ENCODE measurements around the gene IL1RAPL1.

IL1RAPL1 gene

DNA sequence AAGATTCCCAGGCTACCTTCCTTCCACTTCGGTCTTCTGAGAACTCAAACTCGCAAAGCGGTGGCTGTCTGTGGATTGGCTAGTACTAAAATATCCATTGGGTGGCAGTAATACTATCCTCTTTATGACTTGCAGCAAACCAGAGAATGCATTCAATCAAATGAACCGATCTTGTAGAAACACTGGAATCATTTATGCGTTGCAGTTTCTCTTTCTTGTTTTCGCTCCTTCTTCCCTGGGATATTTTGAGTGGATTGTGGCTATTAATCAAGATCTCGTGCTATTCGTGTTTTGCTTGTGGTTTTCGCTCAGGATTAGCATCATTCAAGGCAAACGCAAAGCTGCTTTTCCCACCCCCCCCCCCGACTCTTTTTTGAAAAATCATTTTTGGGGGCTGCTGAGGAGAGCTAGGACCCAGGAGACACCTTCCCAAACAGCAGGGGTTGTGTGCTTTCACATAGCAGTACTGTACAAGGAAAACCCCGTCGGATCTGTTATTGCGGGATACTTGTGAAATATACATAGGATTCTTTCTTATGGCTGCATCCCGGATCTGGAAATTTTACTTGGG lies at the start of gene IL1RAPL1:
TSS of gene IL1RAPL1 (plus strand) at position 466 of the 571 bp plus-strand sequence.
- DNase-seq = no peak

GRCh38 chrX:28542791-28543190 lies 44.5 kb upstream of the IL1RAPL1 start:
- DNase-seq = no peak

- DNase-seq = no peak
These were observed 37.4 kb upstream of the IL1RAPL1 start for GRCh38 chrX:28549838-28550237.

DNA sequence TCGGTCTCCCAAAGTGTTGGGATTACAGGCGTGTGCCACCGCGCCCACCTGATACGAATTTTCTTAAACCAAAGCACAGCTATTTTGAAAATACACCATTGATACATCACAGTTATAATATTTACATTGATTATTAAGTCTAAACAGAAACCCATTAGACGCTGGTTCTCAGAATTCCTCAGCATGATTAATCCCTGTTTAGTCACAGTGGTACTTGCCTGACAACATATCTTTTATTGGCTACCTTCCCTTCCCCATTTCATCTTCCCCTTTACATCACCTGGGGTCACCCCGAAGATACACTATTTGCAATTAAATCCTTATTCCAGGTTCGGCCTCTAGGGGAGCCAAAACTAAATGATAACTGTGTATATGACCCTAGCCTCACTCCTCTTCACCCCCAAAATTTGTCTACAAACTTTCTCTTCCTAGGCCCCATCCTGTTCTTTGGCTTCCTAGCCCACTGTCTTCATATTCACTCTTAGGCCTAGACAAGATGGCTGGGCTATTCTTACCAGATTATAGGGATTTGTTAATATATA lies 36.8 kb upstream of the IL1RAPL1 start:
- DNase-seq = no peak

DNA sequence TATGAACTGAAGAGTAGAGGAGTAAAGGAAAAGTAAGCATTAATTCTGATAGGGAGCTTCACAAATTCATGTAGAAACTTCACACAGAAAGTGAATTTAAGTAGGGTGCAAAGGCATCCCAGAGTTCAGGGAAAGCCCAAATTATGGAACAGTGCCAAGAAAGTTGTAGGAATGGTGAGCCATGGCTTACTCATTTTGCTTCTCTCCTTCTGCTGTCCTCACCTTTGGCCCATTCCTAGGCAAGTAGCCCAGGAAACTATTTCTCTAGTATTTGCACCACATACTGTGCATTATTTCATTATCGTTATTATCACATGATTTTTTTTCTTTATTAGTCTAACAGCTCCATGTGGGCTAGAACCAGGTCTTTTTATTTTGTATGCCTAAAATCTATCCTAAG lies 34.9 kb upstream of the IL1RAPL1 start:
- DNase-seq = no peak

- DNase-seq = no peak
These were observed 34.1 kb upstream of the IL1RAPL1 start for GRCh38 chrX:28552882-28553829.

DNA sequence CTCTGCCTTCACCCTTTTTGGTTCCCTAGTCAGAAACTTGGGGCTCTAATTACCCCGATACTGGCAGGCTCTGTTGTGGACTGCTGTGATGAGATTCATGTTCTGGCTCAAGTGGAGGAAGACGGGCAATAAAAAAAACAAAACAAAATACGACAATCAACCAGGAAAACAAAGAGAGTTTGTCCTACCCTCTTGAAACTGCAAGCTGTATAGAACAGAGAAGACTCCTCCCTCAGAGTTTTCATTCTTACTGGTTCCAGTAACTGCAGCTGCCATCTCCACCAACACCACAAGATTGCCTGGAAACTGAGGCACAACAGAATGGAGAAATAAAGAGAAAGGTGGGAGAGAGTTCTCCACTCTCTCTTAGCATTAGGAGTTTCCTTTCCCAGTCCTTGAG lies 11.1 kb upstream of the IL1RAPL1 start:
- DNase-seq = no peak

DNA sequence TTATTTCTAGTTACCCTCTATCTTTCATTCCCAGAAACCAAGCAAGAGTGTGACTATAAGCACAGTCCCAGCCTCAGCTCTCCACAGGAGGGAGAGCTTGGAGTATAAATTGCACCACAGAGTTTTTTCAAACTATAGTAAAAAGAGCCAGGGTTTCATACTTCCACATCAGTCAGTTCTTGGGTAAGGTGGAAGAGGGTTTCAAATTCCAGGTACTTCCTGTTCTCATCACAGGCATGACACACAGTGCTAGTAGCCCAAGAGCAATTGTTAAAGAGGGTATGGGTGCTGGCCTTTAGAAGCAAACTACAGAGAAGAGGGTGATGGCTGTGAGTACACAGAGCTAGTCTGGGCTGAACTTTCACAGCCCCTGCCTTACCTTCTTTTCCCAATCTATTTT lies 5.7 kb upstream of the IL1RAPL1 start:
- no peak for DNase-seq

GRCh38 chrX:28582511-28582910 lies 4.7 kb upstream of the IL1RAPL1 start:
- no peak for DNase-seq

- no peak for DNase-seq
These were observed 3.2 kb upstream of the IL1RAPL1 start for GRCh38 chrX:28584025-28584424.

DNA sequence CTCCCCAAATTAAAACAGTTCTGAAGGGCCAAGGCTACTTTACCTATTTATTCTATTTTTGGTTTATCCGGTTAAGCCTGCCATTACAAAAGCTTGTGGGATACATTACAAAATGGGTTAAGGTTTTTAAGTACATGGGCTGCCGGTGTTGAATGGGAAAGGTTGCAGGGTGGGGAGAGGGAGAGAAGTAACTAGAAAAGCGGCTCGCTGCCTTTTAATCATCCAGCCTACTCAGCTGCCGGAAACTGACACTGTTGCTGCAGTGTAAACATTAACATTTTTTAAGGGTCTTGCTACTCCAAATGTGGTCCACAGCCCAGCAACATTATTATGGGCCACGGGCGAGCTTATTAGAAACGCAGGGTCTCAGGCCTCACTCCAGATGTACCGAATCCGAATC lies 1.5 kb upstream of the IL1RAPL1 start:
- DNase-seq = no peak

- no peak for DNase-seq
These were observed 960 bp upstream of the IL1RAPL1 start for GRCh38 chrX:28586286-28586685.

GRCh38 chrX:28589046-28589445 lies 1.8 kb downstream of the IL1RAPL1 start:
- DNase-seq = no peak

DNA sequence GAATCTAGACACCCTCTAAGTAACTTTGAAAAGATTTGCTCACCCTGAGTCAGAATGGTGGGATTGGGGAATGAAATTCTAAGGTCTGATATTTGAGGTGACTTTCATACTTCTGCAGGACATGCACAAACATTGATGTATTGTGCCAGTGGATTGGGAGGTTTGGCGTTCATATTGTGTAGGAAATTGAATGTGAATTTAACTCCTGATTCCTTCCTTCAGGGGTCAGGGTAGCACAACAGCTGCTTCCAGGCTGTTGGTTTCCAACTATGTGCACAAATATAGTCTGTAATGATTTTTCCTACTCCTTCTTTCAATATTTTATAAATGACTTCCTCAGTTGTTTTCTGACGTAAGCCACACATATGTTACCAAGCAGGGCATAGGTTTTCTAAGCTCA lies 3.1 kb downstream of the IL1RAPL1 start:
- DNase-seq = no peak

- DNase-seq = no peak
These were observed 4.3 kb downstream of the IL1RAPL1 start for GRCh38 chrX:28591542-28591941.

GRCh38 chrX:28595346-28595745 lies 8.1 kb downstream of the IL1RAPL1 start:
- DNase-seq = no peak

DNA sequence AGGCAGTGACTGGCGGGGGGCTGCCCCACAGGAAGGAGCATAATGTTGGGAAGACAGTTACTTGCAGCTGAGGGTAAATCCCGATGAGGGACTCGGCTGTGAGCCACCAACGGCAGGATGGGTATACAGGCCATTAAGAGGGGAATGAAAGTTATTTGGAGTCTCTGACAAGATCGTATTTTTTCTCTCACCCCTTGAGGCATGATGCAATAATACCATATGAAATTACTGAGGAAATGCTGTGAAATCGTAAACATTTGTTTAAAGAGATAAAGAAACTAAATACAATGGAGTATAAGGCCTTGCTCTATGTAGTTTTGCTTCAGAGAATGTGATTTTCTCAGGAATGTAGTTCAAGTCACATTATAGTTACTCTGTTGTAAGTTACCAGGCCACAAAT lies 12.7 kb downstream of the IL1RAPL1 start:
- no peak for DNase-seq

DNA sequence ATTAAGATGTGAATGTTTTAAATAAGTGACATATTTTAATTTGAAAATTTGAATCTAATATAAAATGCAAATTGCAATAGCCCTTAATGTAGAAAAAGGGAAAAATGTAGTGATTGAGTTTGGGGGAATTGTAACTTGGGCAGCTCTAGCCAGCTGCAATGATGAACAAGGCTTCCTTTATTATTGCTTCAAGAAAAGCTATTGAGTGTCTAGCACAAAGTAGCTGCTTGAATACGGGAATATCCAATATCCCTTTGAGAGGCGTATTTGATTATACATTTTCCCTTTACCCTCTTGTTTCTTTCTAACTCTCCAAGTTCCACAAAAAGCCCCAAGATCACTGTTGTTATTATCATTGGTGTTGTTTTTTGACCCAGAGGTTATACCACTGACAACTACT lies 21.8 kb downstream of the IL1RAPL1 start:
- DNase-seq = no peak

- no peak for DNase-seq
These were observed 22.8 kb downstream of the IL1RAPL1 start for GRCh38 chrX:28609917-28610613.

DNA sequence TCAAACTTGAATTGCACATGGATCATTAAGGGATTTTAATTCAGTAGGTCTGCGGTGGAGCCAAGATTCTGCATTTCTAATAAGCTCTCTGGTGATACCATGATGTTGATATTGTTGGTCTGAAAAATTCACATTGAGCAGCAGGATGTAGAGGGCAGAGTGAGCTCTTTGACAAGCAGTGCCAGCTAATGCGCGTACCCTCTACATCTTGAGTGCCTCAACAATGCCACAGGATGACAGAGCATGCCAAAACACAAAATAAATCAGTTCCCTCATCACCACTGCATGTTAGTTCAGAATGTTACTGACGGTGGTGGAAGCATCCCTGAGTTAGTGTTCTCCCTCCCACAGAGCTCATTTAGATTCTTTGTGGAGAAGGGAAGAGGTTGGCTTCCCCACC lies 23.5 kb downstream of the IL1RAPL1 start:
- no peak for DNase-seq

- no peak for DNase-seq
These were observed 26.3 kb downstream of the IL1RAPL1 start for GRCh38 chrX:28613558-28613957.

DNA sequence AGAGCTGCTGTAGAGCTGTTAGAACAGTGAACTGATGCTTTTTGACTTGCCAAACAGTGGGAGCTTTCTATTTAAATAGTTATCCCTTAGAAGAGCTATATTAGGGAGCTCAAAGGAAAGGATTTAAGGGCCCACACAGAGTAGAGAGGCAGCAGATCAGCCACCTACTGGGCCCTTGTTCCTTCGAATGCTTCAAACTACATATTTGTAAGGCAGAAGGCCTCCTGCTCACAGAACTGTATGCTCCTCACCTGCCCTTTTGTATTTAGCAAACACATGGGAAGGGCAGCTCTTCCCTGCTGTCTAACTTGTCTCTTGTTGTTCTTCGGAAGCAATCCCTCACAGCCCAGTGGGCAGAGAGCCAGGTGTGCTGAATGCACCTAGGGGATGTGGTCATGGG lies 38.0 kb downstream of the IL1RAPL1 start:
- no peak for DNase-seq

GRCh38 chrX:28626515-28626914 lies 39.3 kb downstream of the IL1RAPL1 start:
- DNase-seq = no peak

GRCh38 chrX:28628120-28628519 lies 40.9 kb downstream of the IL1RAPL1 start:
- DNase-seq = no peak

All from activated naive CD4-positive, alpha-beta T cell treated with Interleukin-2 at 50 U/mL for 16 hours (primary cell).